HG02571 (cell line): ENCODE results near the gene MEGF11.
"Not testable (repeated sequence)": the region's sequence is repeated elsewhere in the genome, so short reads cannot be mapped to it uniquely, and the experiment has no call there.

Experiments used
- ATAC-seq: cut with Tn5 transposase; IDR thresholded peaks from one replicate; pipeline ENCODE4 v1.9.1; 2021; ENCODE audit warnings: mild to moderate bottlenecking, moderate library complexity; ENCODE audit not compliant: unreplicated experiment

The MEGF11 gene

GRCh38 chr15:65873256-65873655, 380.3 kb downstream of the MEGF11 start:
- no peak for ATAC-seq

GRCh38 chr15:65872596-65872995, 381.0 kb downstream of the MEGF11 start:
- ATAC-seq = not testable (repeated sequence)

DNA sequence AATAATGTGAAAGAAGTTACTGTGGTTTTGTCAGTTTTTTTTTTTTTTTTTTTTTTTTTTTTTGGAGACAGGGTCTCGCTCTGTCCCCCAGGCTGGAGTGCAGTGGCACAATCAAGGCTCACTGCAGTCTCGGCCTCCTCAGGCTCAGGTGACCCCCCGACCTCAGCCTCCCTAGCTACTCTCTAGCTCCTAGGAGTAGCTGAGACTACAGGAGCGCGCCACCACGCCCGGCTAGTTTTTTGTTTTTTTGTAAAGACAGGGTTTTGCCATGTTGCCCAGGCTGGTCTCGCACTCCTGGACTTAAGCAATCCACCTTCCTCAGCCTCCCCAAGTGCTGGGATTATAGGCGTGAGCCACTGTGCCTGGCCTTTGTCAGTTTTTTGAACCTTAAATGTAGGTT, 381.7 kb downstream of the MEGF11 start:
- ATAC-seq = not testable (repeated sequence)

DNA sequence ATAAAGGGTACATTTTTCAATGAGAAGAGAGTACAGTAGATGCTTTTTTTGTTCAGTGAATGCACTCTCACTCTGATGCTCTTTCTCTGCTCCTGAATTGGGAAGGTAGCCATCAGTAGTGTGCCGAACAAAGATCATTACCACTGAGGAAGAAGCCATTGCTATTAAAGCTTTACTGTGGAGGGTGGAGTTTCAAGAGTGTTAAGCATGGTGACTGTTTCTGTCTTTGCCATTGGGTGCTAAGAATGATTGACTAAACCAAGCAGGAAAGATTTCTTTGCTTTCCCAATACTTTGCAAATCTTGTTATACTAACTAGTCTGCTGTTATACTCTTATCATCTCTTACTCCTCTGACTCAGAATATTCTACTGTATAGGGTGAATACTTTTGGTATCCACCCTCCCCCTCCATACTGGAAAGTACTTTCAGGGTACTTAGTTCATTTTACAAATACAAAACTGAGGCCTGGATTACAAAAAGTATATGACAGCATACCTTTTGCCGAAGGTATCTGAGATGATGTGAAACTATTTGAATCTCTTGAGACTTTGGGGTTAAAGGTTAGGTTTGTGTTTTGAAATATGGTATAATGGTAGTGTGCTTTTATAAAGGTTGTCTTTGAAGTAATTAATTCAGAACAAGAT, 382.5 kb downstream of the MEGF11 start:
- no peak for ATAC-seq

DNA sequence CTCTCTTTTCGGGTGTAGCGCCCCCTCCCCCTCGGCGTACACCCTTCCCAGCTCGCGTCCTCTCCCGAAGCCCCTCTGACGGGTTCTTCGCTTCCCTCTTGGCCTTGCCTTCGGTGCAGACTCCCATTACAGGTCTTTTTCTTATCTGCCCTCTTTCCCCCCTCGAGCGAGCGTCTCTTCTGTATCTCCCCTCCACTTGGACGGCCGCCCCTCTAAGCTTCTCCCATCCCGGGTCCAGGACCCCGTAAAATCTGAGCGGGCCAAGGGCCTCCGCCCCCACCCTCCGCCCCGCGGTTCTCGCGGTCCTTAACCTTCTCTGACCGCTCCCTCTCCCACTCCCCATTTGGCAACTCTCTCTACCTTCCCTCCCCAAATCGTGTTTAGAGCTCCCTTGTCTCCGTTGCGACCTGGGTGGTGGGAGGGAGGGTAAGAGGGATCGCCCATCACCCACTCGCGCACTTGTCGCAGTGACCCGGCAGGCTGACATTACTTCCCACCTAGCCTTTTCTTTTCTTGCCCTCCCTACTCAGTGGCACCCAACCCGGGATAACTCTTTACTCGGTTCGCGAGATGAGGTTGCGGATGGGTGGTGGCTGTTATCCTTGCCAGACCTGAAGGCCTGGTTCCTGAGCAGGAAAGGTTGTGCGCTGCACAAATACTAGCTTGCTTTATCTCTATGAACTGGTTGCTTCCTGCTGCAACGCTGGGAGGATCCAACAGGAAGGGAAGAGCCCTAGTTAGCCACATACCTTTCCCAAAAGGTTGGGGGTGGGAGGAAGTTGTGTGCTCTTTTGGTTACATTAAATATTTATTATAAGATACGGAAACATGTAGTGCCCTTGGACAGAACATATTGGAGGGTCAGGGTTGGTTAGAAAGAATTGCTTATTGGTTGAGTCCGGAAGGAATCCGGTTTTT, 383.3 kb downstream of the MEGF11 start:
- peak; percentile 2 for ATAC-seq

DNA sequence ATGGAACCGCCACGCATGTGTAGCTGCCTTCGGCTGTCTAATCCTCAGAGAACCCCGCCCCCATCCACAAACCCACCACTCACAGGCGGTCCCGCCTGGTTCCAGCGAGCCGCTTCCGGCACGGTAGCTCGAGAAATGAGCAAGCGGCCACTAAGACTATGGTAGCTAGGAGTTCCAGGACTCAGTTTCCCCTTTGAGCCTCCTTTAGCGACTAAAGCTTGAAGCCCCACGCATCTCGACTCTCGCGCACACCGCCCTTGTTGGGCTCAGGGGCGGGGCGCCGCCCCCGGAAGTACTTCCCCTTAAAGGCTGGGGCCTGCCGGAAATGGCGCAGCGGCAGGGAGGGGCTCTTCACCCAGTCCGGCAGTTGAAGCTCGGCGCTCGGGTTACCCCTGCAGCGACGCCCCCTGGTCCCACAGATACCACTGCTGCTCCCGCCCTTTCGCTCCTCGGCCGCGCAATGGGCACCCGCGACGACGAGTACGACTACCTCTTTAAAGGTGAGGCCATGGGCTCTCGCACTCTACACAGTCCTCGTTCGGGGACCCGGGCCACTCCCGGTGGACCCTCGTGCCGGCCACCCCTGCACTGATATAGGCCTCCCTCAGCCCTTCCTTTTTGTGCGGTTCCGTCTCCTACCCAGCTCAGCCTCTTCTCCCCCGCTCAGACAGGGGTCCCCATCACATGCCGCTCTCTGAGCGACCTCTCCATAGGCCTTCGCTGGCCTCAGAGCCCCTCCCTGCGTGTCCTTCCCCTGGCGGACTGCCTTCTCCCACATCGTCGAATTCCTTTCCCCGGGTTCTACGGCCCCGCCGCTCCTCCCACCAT, 384.2 kb downstream of the MEGF11 start, which contains the start of gene RAB11A:
TSS of gene RAB11A (plus strand) at position 366 of the 828 bp plus-strand sequence. CDS start at position 461, 95 bp downstream.
- peak; percentile 83 for ATAC-seq

GRCh38 chr15:65868546-65869125, 384.9 kb downstream of the MEGF11 start:
- ATAC-seq = no peak

GRCh38 chr15:65867933-65868332, 385.6 kb downstream of the MEGF11 start:
- not testable (repeated sequence) for ATAC-seq

DNA sequence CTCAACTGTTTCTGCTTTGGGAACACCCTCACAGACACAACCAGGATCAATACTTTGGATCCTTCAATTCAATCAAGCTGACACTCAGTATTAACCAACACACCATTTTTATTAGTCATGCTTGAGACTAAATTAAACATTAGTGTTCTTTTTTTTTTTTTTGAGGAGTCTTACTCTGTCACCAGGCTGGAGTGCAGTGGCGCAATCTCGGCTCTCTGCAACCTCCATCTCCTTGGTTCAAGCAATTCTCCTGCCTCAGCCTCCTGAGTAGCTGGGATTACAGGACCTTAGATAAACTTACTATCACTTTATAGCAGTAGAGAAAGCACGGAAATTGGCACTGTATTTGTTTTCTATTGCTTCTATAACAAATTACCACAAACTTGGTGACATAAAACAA, 386.3 kb downstream of the MEGF11 start:
- no peak for ATAC-seq

- ATAC-seq = no peak
Measured at GRCh38 chr15:65863106-65863505, 390.4 kb downstream of the MEGF11 start.

GRCh38 chr15:65862682-65863081, 390.9 kb downstream of the MEGF11 start:
- no peak for ATAC-seq

DNA sequence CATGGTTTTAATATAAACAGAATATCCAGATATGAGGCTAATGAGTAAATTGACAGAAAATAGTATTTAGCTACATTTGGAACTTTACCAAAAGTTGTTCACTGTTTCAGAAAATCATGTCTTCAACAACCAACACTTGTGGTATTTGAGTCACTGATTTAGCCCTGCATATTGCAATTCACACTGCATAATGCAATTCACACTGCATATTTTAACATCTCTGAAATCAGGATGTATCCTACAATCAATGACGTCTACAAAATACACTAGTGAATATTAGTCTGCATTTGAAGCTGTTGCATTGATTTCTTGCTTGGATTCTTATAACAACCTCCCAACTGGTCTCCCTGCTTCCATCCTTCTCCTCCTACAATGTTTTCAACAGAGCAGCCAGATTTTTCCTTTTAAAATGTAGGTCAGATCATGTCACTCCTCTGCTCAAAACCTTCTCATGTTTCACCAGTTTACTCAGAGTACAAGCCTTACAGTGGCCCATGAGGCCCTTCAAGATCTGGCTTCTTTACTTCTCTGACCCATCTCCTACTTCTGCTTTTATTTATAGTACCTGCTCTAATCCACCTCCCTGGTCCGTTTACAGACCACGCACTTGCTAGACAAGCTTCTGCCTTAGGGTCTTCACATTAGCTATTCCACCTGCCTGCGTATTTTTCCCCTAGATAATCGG, 395.7 kb downstream of the MEGF11 start:
- ATAC-seq = no peak

GRCh38 chr15:65856821-65857455, 396.6 kb downstream of the MEGF11 start:
- no peak for ATAC-seq

GRCh38 chr15:65851981-65852380, 401.6 kb downstream of the MEGF11 start:
- ATAC-seq = no peak

DNA sequence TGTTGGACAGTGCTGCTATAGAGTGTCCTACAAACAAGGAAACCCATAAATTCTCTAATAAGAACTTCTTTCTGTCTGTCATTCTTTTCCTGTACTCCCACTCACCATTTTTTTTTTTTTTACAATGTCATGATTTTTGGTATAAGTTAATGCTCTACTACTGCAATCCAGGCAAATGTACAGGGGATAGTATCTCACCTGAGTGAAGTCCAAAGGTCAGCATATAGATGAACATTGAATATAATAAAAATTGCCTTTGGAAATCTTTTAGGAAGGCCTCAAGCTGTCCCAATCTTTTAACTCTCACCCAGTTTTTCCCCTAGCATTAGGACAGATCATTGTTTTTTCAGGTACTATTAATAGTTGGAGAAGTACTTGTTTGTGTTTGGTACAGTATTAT, 405.6 kb downstream of the MEGF11 start:
- ATAC-seq = no peak

DNA sequence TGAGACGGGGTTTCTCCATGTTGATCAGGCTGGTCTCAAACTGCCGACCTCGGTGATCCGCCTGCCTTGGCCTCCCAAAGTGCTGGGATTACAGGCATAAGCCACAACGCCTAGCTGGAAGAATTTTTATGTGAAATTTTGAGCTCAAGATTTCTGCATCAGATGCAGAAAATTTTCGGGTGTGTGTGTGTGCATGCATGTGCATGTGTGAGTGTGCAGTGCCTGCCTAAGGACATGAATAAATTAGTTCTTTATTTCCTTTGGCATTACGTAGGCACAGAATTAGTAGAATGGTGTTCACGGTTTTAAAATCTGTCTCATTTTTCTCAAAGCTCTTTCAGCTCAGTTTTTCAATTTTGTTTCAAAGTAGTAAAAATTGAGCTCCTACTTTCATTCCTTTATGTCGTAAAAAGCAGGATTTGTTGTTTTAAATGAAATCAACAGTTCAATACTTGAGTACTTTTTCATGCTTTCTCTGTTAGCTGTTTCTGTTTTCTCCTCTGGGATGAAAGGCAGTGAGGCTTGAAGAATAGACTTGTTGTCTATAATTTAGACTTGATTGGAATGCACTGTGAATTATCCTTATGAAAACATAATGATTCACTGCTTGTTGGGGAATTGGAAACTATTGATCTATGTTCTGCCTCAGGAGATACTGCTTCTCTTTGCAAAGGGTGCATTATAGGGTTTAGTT, 407.6 kb downstream of the MEGF11 start:
- no peak for ATAC-seq
